CD4-positive, alpha-beta T cell (primary cell): ENCODE data around the gene RTL1. TPM values are rescaled to one million over a fixed set of nuclear protein-coding genes. Genes with fewer than 3 reads are reported as not detected.

ENCODE experiments used
- ATAC-seq: fragments of 200-7000 bp; cut with Tn5 transposase; one replicate; pipeline ENCODE4 v1.10.0; 2022; ENCODE audit warnings: mild to moderate bottlenecking; ENCODE audit not compliant: poor library complexity
- CTCF ChIA-PET: fragments of 350-600 bp; sonication (Branson Sonifier 250); formaldehyde crosslinking; loops from one replicate; lab custom pipeline; 2021; ENCODE audit warnings: antibody characterized with exemption, inconsistent platforms; lab: Charles Lee
- POLR2A ChIA-PET: fragments of 350-600 bp; sonication (Branson Sonifier 250); formaldehyde crosslinking; loops from one replicate; lab custom pipeline; 2021; ENCODE audit warnings: antibody characterized with exemption, inconsistent platforms; lab: Charles Lee
- DNase-seq, 14 experiments: peaks; one replicate each; pipeline ENCODE4 v3.0.0-alpha.2; 2013 to 2020; ENCODE audit warnings: mixed read lengths in 2 of 14
- H3K27ac ChIP-seq, 2 donors: one replicate each; pipeline versions ENCODE4 v1.5.1 to v1.7.0; 2013; ENCODE audit warnings: low read length in 2 of 2, low read depth in 1 of 2, mild to moderate bottlenecking in 1 of 2
- H3K27me3 ChIP-seq, 2 experiments: 1 replicate in 1 of 2; 2 replicates in 1 of 2; pipeline versions ENCODE4 v1.6.1 to v1.7.0; 2013; ENCODE audit warnings: low read length in 2 of 2, control low read depth in 1 of 2, mild to moderate bottlenecking in 1 of 2, moderate library complexity in 1 of 2; ENCODE audit not compliant: insufficient read depth in 2 of 2, control insufficient read depth in 1 of 2
- H3K36me3 ChIP-seq: one replicate; pipeline ENCODE4 v1.6.1; 2013; ENCODE audit warnings: low read length, control low read depth; ENCODE audit not compliant: insufficient read depth
- H3K4me1 ChIP-seq: one replicate; pipeline ENCODE4 v1.6.1; 2013; ENCODE audit warnings: low read length, control low read depth; ENCODE audit not compliant: insufficient read depth
- H3K4me3 ChIP-seq: one replicate; pipeline ENCODE4 v1.5.1; 2013; ENCODE audit warnings: mild to moderate bottlenecking, low read length, moderate library complexity
- H3K9me3 ChIP-seq, 2 experiments: 1 replicate in 1 of 2; 2 replicates in 1 of 2; pipeline versions ENCODE4 v1.6.1 to v1.7.0; 2013; ENCODE audit warnings: low read length in 2 of 2, mild to moderate bottlenecking in 2 of 2, control low read depth in 1 of 2, moderate library complexity in 1 of 2; ENCODE audit not compliant: control insufficient read depth in 1 of 2, insufficient read depth in 1 of 2
- H3K27ac Mint-ChIP-seq: one replicate; pipeline ENCODE4 v1.8.0; 2020; ENCODE audit warnings: mixed read lengths
- H3K27me3 Mint-ChIP-seq: one replicate; pipeline ENCODE4 v1.8.0; 2021; ENCODE audit warnings: mixed read lengths
- H3K36me3 Mint-ChIP-seq: one replicate; pipeline ENCODE4 v1.8.0; 2021; ENCODE audit warnings: low read depth, mixed read lengths
- H3K4me1 Mint-ChIP-seq: one replicate; pipeline ENCODE4 v1.8.0; 2021; ENCODE audit warnings: low read depth, mixed read lengths
- H3K4me3 Mint-ChIP-seq: one replicate; pipeline ENCODE4 v1.8.0; 2020; ENCODE audit warnings: mild to moderate bottlenecking, mixed read lengths
- H3K9me3 Mint-ChIP-seq: one replicate; pipeline ENCODE4 v1.8.0; 2020; ENCODE audit warnings: mixed read lengths
- CTCF ChIP-seq: fragments of 200-600 bp; IDR thresholded peaks from one replicate; pipeline ENCODE4 v1.8.0; 2022; ENCODE audit warnings: antibody characterized with exemption, mild to moderate bottlenecking
- intact Hi-C, 2 experiments: fragments of 100-400 bp; cut with DNase I in 1 of 2; cut with micrococcal nuclease in 1 of 2; formaldehyde crosslinking; loops; one replicate each; pipeline versions ENCODE4 v1.15.1 to v1.9.0; 2023 to 2025; cut with DNase I, micrococcal nuclease
- total RNA-seq, 174 experiments: library from RNA in 2 of 174; stranded (reverse) in 2 of 174; gene quantifications; one replicate each; pipeline ENCODE4 v1.2.3 and lab custom pipeline; 2021 to 2026

The RTL1 gene
- total RNA-seq, 2 experiments from 2014 or later = not detected

GRCh38 chr14:100849115-100849781, 54.3 kb downstream of the RTL1 start:
- Mint-ChIP-seq H3K27me3 (no peaks in the 10 kb centered on the region), H3K9me3 (no peaks in the 10 kb centered on the region), H3K4me3 (no peak overlapping the region), H3K27ac (no peak overlapping the region), H3K36me3 (no peaks in the 10 kb centered on the region), H3K4me1 (no peaks in the 10 kb centered on the region)
- H3K27me3 ChIP-seq = no peaks in the 10 kb centered on the region
- no peak for ATAC-seq
- H3K9me3 ChIP-seq = no peaks in the 10 kb centered on the region
- CTCF ChIA-PET = no interaction called here
- H3K36me3 ChIP-seq = no peaks in the 10 kb centered on the region
- H3K27ac ChIP-seq = no peak overlapping the region
- H3K4me3 ChIP-seq = peak overlapping the region; percentile 24
- peak in 1 of 14 experiments; percentile 42 for DNase-seq
- intact Hi-C loops = no loop called here
- peaks cover 6% of the 10 kb centered on the region for H3K4me1 ChIP-seq
- TF ChIP-seq CTCF = no peak
- POLR2A ChIA-PET = no interaction called here

- ATAC-seq = no peak
- no peak overlapping the region for H3K27ac ChIP-seq
- Mint-ChIP-seq H3K4me1 (no peaks in the 10 kb centered on the region), H3K27me3 (no peaks in the 10 kb centered on the region), H3K27ac (no peak overlapping the region), H3K9me3 (no peaks in the 10 kb centered on the region), H3K4me3 (no peak overlapping the region), H3K36me3 (no peaks in the 10 kb centered on the region)
- POLR2A ChIA-PET = no interaction called here
- H3K36me3 ChIP-seq = no peaks in the 10 kb centered on the region
- no peaks in the 10 kb centered on the region for H3K9me3 ChIP-seq
- H3K4me1 ChIP-seq = peaks cover 5% of the 10 kb centered on the region
- no peak overlapping the region for H3K4me3 ChIP-seq
- intact Hi-C loops = no loop called here
- TF ChIP-seq CTCF = no peak
- H3K27me3 ChIP-seq = no peaks in the 10 kb centered on the region
- DNase-seq = no peak
- CTCF ChIA-PET = no interaction called here
Observed at GRCh38 chr14:100846309-100846859, 57.1 kb downstream of the RTL1 start.

- Histone ChIP-seq H3K36me3 (no peaks in the 10 kb centered on the region), H3K27ac (no peak overlapping the region), H3K9me3 (no peaks in the 10 kb centered on the region), H3K4me1 (no peaks in the 10 kb centered on the region), H3K27me3 (no peaks in the 10 kb centered on the region), H3K4me3 (no peak overlapping the region)
- Mint-ChIP-seq H3K27ac (no peak overlapping the region), H3K4me3 (no peak overlapping the region), H3K4me1 (no peaks in the 10 kb centered on the region), H3K9me3 (no peaks in the 10 kb centered on the region), H3K27me3 (no peaks in the 10 kb centered on the region), H3K36me3 (no peaks in the 10 kb centered on the region)
- intact Hi-C loops = no loop called here
- DNase-seq (no peak), ATAC-seq (no peak)
- no peak for TF ChIP-seq CTCF
- ChIA-PET POLR2A (no interaction called here), CTCF (no interaction called here)
Observed at GRCh38 chr14:100845341-100845740, 58.2 kb downstream of the RTL1 start.
